HepG2 (cell line): ENCODE data around the gene TMEM200B. TPM values are rescaled to one million over a fixed set of nuclear protein-coding genes. Genes with fewer than 3 reads are reported as not detected.

Experiments
- ATAC-seq: fragments of 200-7000 bp; cut with Tn5 transposase; 3 replicates; pipeline ENCODE4 v1.9.1; 2020; ENCODE audit warnings: mild to moderate bottlenecking, moderate library complexity
- BruUV-seq: library from RNA; stranded (reverse); fragments of 400-500 nt; replicated peaks from 2 replicates; lab custom pipeline; 2021; lab: Mats Ljungman, UMichigan
- CTCF ChIA-PET: fragments of 300-600 bp; formaldehyde crosslinking; extraction: SDS; loops from one replicate; lab custom pipeline; 2021; ENCODE audit warnings: low total read pairs, inconsistent platforms, low intra/inter-chr PET ratio; lab: Yijun Ruan, JAX
- POLR2A ChIA-PET: fragments of 350-600 bp; sonication (Branson Sonifier 250); formaldehyde crosslinking; loops from one replicate; lab custom pipeline; 2020; ENCODE audit warnings: antibody characterized with exemption, inconsistent platforms; lab: Yijun Ruan, JAX
- DNase-seq: peaks from one replicate; pipeline ENCODE4 v3.0.0-alpha.2; 2015; ENCODE audit warnings: low spot score
- FAIRE-seq: peaks from 3 replicates; lab custom pipeline; 2011; peaks lifted over from hg19 to GRCh38; lab: Jason Lieb, UNC
- H2AFZ ChIP-seq: one replicate; pipeline ENCODE4 v1.6.1; 2011; ENCODE audit warnings: low read length, inconsistent platforms
- H3K27ac ChIP-seq: fragments of 300-600 bp; 3 replicates; pipeline ENCODE4 v1.8.0; 2011; ENCODE audit warnings: mixed run types, mild to moderate bottlenecking, mixed read lengths, low read length, inconsistent platforms; ENCODE audit not compliant: insufficient read depth; ENCODE audit errors: extremely low read length
- H3K27me3 ChIP-seq, 2 experiments: fragments of 200-600 bp in 1 of 2; 2 replicates in 1 of 2; 3 replicates in 1 of 2; pipeline versions ENCODE4 v1.6.0 to v1.8.0; 2011; ENCODE audit warnings: low read length in 2 of 2, mild to moderate bottlenecking in 2 of 2, moderate library complexity in 2 of 2, inconsistent platforms in 1 of 2; ENCODE audit not compliant: insufficient read depth in 2 of 2, control insufficient read depth in 1 of 2
- H3K36me3 ChIP-seq, 2 experiments: fragments of 200-600 bp in 1 of 2; replicated peaks in 1 of 2; 2 replicates in 1 of 2; 3 replicates in 1 of 2; pipeline versions ENCODE4 v1.5.1 to v1.8.0; 2011; ENCODE audit warnings: low read length in 2 of 2, inconsistent platforms in 1 of 2; ENCODE audit not compliant: insufficient read depth in 2 of 2, control insufficient read depth in 1 of 2
- H3K4me1 ChIP-seq: 2 replicates; pipeline ENCODE4 v1.5.1; 2012; ENCODE audit warnings: low read length, inconsistent platforms; ENCODE audit not compliant: insufficient read depth
- H3K4me2 ChIP-seq: 2 replicates; pipeline ENCODE4 v1.6.0; 2011; ENCODE audit warnings: low read depth, low read length, inconsistent platforms
- H3K4me3 ChIP-seq, 3 experiments: fragments of 200-600 bp in 1 of 3; sonication (generic), shearing (Covaris generic) in 1 of 3; replicated peaks in 1 of 3; 2 replicates each; pipeline ENCODE4 v1.5.1; 2011 to 2016; ENCODE audit warnings: low read length in 3 of 3, inconsistent platforms in 2 of 3, low read depth in 2 of 3, mild to moderate bottlenecking in 2 of 3, control low read depth in 1 of 3, mixed read lengths in 1 of 3; ENCODE audit not compliant: insufficient read depth in 1 of 3
- H3K79me2 ChIP-seq: one replicate; pipeline ENCODE4 v1.6.1; 2011; ENCODE audit warnings: low read length, inconsistent platforms; ENCODE audit not compliant: insufficient read depth
- H3K9ac ChIP-seq: 2 replicates; pipeline ENCODE4 v1.6.0; 2011; ENCODE audit warnings: mild to moderate bottlenecking, low read depth, low read length, inconsistent platforms; ENCODE audit not compliant: insufficient read depth
- H3K9me3 ChIP-seq: 2 replicates; pipeline ENCODE4 v1.5.1; 2012; ENCODE audit warnings: mild to moderate bottlenecking, low read length
- H4K20me1 ChIP-seq: 2 replicates; pipeline ENCODE4 v1.6.0; 2011; ENCODE audit warnings: inconsistent platforms, mild to moderate bottlenecking, low read length, moderate library complexity; ENCODE audit not compliant: insufficient read depth
- AGO2 ChIP-seq: fragments of 200-400 bp; formaldehyde crosslinking; optimal IDR thresholded peaks from 2 replicates; pipeline ENCODE3; 2017; ENCODE audit warnings: mild to moderate bottlenecking, low read depth, low read length, moderate library complexity
- SNRNP70 ChIP-seq: fragments of 200-400 bp; formaldehyde crosslinking; IDR thresholded peaks from 2 replicates; pipeline ENCODE4 v1.6.1; 2017; ENCODE audit warnings: mild to moderate bottlenecking, low read depth, low read length, moderate library complexity
- ZNF776 ChIP-seq: sonication (generic); formaldehyde crosslinking; IDR thresholded peaks from 2 replicates; pipeline ENCODE4 v1.4.0; 2020; ENCODE audit warnings: mild to moderate bottlenecking, missing genetic modification reagents
- WGBS: methylation state at CpG from one replicate; pipeline ENCODE4 v1.1.6; 2017; ENCODE audit warnings: low lambda C conversion rate; 5-methylcytosine and 5-hydroxymethylcytosine counted together
- in situ Hi-C: cut with HindIII; loops from 2 replicates; pipeline ENCODE4 v1.10.0; 2017; ENCODE audit warnings: low pct_unique_long_range_greater_than_20kb; ENCODE audit not compliant: extremely low pct_ligation_motif_present
- intact Hi-C: fragments of 100-400 bp; cut with micrococcal nuclease; formaldehyde crosslinking; loops from one replicate; pipeline ENCODE4 v1.10.0; 2022; ENCODE audit not compliant: unreplicated experiment
- polyA plus RNA-seq, 8 experiments: library from polyadenylated mRNA; depleted of rRNA in 3 of 8; stranded (reverse) in 7 of 8; unstranded in 1 of 8; fragments of >200 nt; fragmentation: Illumina TruSeq in 4 of 8; extraction: Trizol in 4 of 8; gene quantifications; 2 replicates each; pipeline versions ENCODE4 v1.2.1 to v1.2.3, GENCODE V29; 2011 to 2016; ENCODE audit warnings: low read depth in 4 of 8, missing spikeins in 1 of 8, mixed read lengths in 1 of 8; ENCODE audit not compliant: insufficient read depth in 1 of 8
- total RNA-seq, 5 experiments: library from RNA; depleted of rRNA; stranded (reverse); fragments of >200 nt; fragmentation: Illumina TruSeq; extraction: Trizol; gene quantifications; 2 replicates each; pipeline ENCODE4 v1.2.3, GENCODE V29; 2016; ENCODE audit warnings: low read depth in 1 of 5
- TF ChIP-seq, protein P1 (sequence below): sonication (generic); formaldehyde crosslinking; IDR thresholded peaks from 2 replicates; pipeline ENCODE4 v1.4.0; 2020; ENCODE audit warnings: missing genetic modification reagents

The TMEM200B gene
- total and polyA plus RNA-seq, 2 of the 13 experiments (the other 11 are each of a cell fraction or from before 2014, with no cell fraction given) = 1.1 to 1.4 TPM

DNA sequence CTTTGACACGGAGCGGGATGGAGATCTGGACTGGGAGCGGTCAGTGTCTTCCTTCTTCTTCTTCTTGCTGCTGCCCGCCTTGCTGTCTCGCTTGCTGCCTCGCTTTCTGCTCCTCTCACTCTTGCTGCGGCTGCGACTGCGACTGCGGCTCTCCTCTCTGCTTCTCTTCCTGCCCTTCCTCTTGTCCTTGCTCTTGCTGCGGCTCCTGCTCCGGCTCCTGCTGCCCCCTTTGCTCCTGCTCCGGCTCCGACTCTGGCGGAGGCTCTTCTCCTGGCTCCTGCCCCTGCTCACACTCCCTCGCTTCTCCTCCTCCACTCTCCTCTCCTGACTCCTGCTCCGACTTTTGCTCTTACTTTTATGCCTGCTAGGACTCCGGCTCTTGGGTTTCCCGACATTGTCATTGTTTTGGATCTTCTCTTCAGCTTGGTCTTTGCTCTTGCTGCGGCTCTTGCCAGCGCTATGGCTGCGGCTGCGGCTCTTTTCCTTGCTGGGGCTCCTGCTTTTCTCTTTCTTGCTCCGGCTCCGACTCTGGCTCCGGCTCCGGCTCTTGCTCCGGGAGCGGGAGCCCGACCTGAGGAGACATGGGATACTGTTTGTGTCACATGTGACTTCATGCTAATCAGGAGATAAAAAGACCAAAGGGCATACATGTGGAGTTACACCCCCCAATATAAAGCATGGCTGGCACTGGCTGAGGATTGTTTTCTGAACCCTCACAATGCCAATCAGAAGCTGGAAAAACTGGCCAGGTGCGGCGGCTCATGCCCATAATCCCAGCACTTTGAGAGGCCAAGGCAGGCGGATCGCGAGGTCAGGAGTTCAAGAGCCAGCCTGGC lies 25.2 kb upstream of the TMEM200B start:
- Histone ChIP-seq H3K27ac (no peak overlapping the region), H3K4me3 (no peak overlapping the region), H3K4me2 (no peak overlapping the region), H3K36me3 (peaks cover 17 to 64% of the 10 kb centered on the region in 2 experiments), H3K4me1 (peaks cover 32% of the 10 kb centered on the region), H3K9ac (no peak overlapping the region), H3K79me2 (no peaks in the 10 kb centered on the region), H3K27me3 (no peaks in the 10 kb centered on the region), H3K9me3 (no peaks in the 10 kb centered on the region), H2AFZ (no peak overlapping the region), H4K20me1 (no peaks in the 10 kb centered on the region; the same call in 1 of the 2 replicates)
- no peak for ATAC-seq
- in situ Hi-C loops = no loop called here
- intact Hi-C loops = no loop called here
- FAIRE-seq = no peak
- DNase-seq = no peak
- WGBS = 96% methylated on average over 35 of the region's 35 CpGs
- BruUV-seq = no TSS peak
- POLR2A ChIA-PET = no interaction called here
- TF ChIP-seq AGO2 (peak; percentile 43), SNRNP70 (no peak), ZNF776 (CRISPR knock-in tag) (no peak)
- TF ChIP-seq, protein P1, sequence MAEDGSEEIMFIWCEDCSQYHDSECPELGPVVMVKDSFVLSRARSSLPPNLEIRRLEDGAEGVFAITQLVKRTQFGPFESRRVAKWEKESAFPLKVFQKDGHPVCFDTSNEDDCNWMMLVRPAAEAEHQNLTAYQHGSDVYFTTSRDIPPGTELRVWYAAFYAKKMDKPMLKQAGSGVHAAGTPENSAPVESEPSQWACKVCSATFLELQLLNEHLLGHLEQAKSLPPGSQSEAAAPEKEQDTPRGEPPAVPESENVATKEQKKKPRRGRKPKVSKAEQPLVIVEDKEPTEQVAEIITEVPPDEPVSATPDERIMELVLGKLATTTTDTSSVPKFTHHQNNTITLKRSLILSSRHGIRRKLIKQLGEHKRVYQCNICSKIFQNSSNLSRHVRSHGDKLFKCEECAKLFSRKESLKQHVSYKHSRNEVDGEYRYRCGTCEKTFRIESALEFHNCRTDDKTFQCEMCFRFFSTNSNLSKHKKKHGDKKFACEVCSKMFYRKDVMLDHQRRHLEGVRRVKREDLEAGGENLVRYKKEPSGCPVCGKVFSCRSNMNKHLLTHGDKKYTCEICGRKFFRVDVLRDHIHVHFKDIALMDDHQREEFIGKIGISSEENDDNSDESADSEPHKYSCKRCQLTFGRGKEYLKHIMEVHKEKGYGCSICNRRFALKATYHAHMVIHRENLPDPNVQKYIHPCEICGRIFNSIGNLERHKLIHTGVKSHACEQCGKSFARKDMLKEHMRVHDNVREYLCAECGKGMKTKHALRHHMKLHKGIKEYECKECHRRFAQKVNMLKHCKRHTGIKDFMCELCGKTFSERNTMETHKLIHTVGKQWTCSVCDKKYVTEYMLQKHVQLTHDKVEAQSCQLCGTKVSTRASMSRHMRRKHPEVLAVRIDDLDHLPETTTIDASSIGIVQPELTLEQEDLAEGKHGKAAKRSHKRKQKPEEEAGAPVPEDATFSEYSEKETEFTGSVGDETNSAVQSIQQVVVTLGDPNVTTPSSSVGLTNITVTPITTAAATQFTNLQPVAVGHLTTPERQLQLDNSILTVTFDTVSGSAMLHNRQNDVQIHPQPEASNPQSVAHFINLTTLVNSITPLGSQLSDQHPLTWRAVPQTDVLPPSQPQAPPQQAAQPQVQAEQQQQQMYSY (CRISPR knock-in tag) = peak; percentile 60; the same call in 1 of the 2 replicates
- CTCF ChIA-PET = no interaction called here
